DLD1 (cell line): ENCODE results near the gene PCMT1.
"Not testable (repeated sequence)": the region's sequence is repeated elsewhere in the genome, so short reads cannot be mapped to it uniquely, and the experiment has no call there.

Source experiments
- in situ Hi-C: cut with HindIII; loops from 2 replicates; pipeline ENCODE4 v1.10.0; 2017; ENCODE audit warnings: low sequenced_read_pairs

PCMT1 gene

GRCh38 chr6:149749594-149750135 lies at the start of gene PCMT1:
Gene PCMT1 (plus strand): TSS chr6:149749741. CDS start chr6:149749902, 161 bp downstream.
- in situ Hi-C loops = no loop called here

- in situ Hi-C loops = no loop called here
Measured at GRCh38 chr6:149701714-149702113, 47.8 kb upstream of the PCMT1 start.

- in situ Hi-C loops = no loop called here
Measured at GRCh38 chr6:149711711-149712110, 37.8 kb upstream of the PCMT1 start.

- in situ Hi-C loops = no loop called here
Measured at GRCh38 chr6:149714442-149714841, 35.1 kb upstream of the PCMT1 start.

- in situ Hi-C loops = no loop called here
Measured at GRCh38 chr6:149716181-149716963, 33.2 kb upstream of the PCMT1 start.

GRCh38 chr6:149717255-149717587 lies 32.3 kb upstream of the PCMT1 start:
- in situ Hi-C loops = no loop called here

GRCh38 chr6:149717588-149718458 lies 31.7 kb upstream of the PCMT1 start, which contains the start of gene LATS1:
Gene LATS1 (minus strand): TSS chr6:149718101. CDS start chr6:149702126, 15,975 bp downstream.
- in situ Hi-C loops = no loop called here

GRCh38 chr6:149719531-149719930 lies 30.0 kb upstream of the PCMT1 start:
- in situ Hi-C loops = no loop called here

- in situ Hi-C loops = no loop called here
Measured at GRCh38 chr6:149723262-149723661, 26.3 kb upstream of the PCMT1 start.

- in situ Hi-C loops = no loop called here
Measured at GRCh38 chr6:149723771-149724417, 25.6 kb upstream of the PCMT1 start.

GRCh38 chr6:149725785-149726184 lies 23.8 kb upstream of the PCMT1 start:
- in situ Hi-C loops = no loop called here

- in situ Hi-C loops = no loop called here
Measured at GRCh38 chr6:149727793-149728498, 21.6 kb upstream of the PCMT1 start.

GRCh38 chr6:149728499-149729234 lies 20.9 kb upstream of the PCMT1 start:
- in situ Hi-C loops = no loop called here

- in situ Hi-C loops = no loop called here
Measured at GRCh38 chr6:149729824-149730223, 19.7 kb upstream of the PCMT1 start.

GRCh38 chr6:149733089-149733720 lies 16.3 kb upstream of the PCMT1 start:
- in situ Hi-C loops = no loop called here

GRCh38 chr6:149734915-149735314 lies 14.6 kb upstream of the PCMT1 start:
- in situ Hi-C loops = no loop called here

GRCh38 chr6:149745252-149745651 lies 4.3 kb upstream of the PCMT1 start:
- in situ Hi-C loops = not testable (repeated sequence)

- in situ Hi-C loops = no loop called here
Measured at GRCh38 chr6:149746147-149746946, 3.2 kb upstream of the PCMT1 start, which contains the start of gene NUP43. Gene NUP43 (minus strand): TSS chr6:149746529. CDS start chr6:149746495, 34 bp downstream.
